CD4-positive, alpha-beta T cell treated with Interleukin-15 for 1 hour (primary cell): ENCODE results near the gene ARHGAP6.
"Not testable (repeated sequence)": the region's sequence is repeated elsewhere in the genome, so short reads cannot be mapped to it uniquely, and the experiment has no call there.

Experiments used
- DNase-seq: peaks from one replicate; pipeline ENCODE4 v3.0.0-alpha.2; 2020

Gene ARHGAP6

GRCh38 chrX:11272290-11272689 lies 393.4 kb downstream of the ARHGAP6 start:
- DNase-seq = no peak

- DNase-seq = no peak
These were observed 395.7 kb downstream of the ARHGAP6 start for GRCh38 chrX:11269996-11270395.

GRCh38 chrX:11269006-11269405 lies 396.7 kb downstream of the ARHGAP6 start:
- DNase-seq = no peak

- no peak for DNase-seq
These were observed 398.3 kb downstream of the ARHGAP6 start for GRCh38 chrX:11267425-11267824.

- DNase-seq = no peak
These were observed 399.1 kb downstream of the ARHGAP6 start for GRCh38 chrX:11266573-11267003.

GRCh38 chrX:11265352-11265751 lies 400.4 kb downstream of the ARHGAP6 start:
- DNase-seq = no peak

GRCh38 chrX:11264925-11265324 lies 400.8 kb downstream of the ARHGAP6 start:
- no peak for DNase-seq

- no peak for DNase-seq
These were observed 404.5 kb downstream of the ARHGAP6 start for GRCh38 chrX:11261260-11261659.

- no peak for DNase-seq
These were observed 406.3 kb downstream of the ARHGAP6 start for GRCh38 chrX:11259437-11259836.

GRCh38 chrX:11257711-11258110 lies 408.0 kb downstream of the ARHGAP6 start:
- DNase-seq = no peak

GRCh38 chrX:11257290-11257689 lies 408.4 kb downstream of the ARHGAP6 start:
- no peak for DNase-seq

GRCh38 chrX:11254417-11255109 lies 411.2 kb downstream of the ARHGAP6 start:
- DNase-seq = no peak

GRCh38 chrX:11244636-11245035 lies 421.1 kb downstream of the ARHGAP6 start:
- no peak for DNase-seq

- no peak for DNase-seq
These were observed 423.0 kb downstream of the ARHGAP6 start for GRCh38 chrX:11242704-11243103.

GRCh38 chrX:11241720-11242119 lies 424.0 kb downstream of the ARHGAP6 start:
- DNase-seq = no peak

- DNase-seq = no peak
These were observed 426.5 kb downstream of the ARHGAP6 start for GRCh38 chrX:11239230-11239629.

- DNase-seq = not testable (repeated sequence)
These were observed 430.3 kb downstream of the ARHGAP6 start for GRCh38 chrX:11235377-11235776.

GRCh38 chrX:11215191-11215921 lies 450.4 kb downstream of the ARHGAP6 start:
- DNase-seq = no peak

GRCh38 chrX:11214346-11215190 lies 451.2 kb downstream of the ARHGAP6 start:
- no peak for DNase-seq

GRCh38 chrX:11212741-11213140 lies 453.0 kb downstream of the ARHGAP6 start:
- no peak for DNase-seq

- DNase-seq = no peak
These were observed 455.3 kb downstream of the ARHGAP6 start for GRCh38 chrX:11210415-11210801.

- DNase-seq = no peak
These were observed 455.8 kb downstream of the ARHGAP6 start for GRCh38 chrX:11209798-11210414.

- DNase-seq = no peak
These were observed 459.0 kb downstream of the ARHGAP6 start for GRCh38 chrX:11206716-11207115.
